K562 (cell line): ENCODE measurements around the gene TTC23L. TPM values are rescaled to one million over a fixed set of nuclear protein-coding genes. Genes with fewer than 3 reads are reported as not detected.

Experiments used
- ADNP ChIP-seq: fragments of 200-800 bp; sonication (Bioruptor generic); IDR thresholded peaks from 2 replicates; pipeline ENCODE4 v1.6.1; 2016; ENCODE audit warnings: missing genetic modification characterization, missing compliant biosample characterization
- CBX5 ChIP-seq: IDR thresholded peaks from 2 replicates; pipeline ENCODE4 v1.6.1; 2014; ENCODE audit warnings: low read depth, borderline replicate concordance
- CXXC5 ChIP-seq: fragments of 250-450 bp; sonication (Bioruptor Pico); IDR thresholded peaks from 2 replicates; pipeline ENCODE4 v1.8.0; 2022; ENCODE audit warnings: inconsistent platforms, mild to moderate bottlenecking, moderate library complexity
- HSF4 ChIP-seq: fragments of 250-450 bp; sonication (Bioruptor Pico); IDR thresholded peaks from 2 replicates; pipeline ENCODE4 v2.1.2; 2022; ENCODE audit warnings: mild to moderate bottlenecking, moderate library complexity, borderline replicate concordance
- MNT ChIP-seq, 2 experiments: fragments of 450-650 bp; conservative IDR thresholded peaks; 2 replicates each; pipeline ENCODE4 v1.6.1; 2017; ENCODE audit warnings: mild to moderate bottlenecking in 2 of 2, moderate library complexity in 2 of 2
- PTTG1 ChIP-seq: fragments of 450-650 bp; IDR thresholded peaks from 2 replicates; pipeline ENCODE4 v1.6.1; 2016; ENCODE audit warnings: low read depth, mild to moderate bottlenecking, missing genetic modification characterization, missing compliant biosample characterization
- SIX5 ChIP-seq, 2 experiments: IDR thresholded peaks; 2 replicates each; pipeline ENCODE4 v1.6.1; 2011; ENCODE audit warnings: low read length in 2 of 2, borderline replicate concordance in 1 of 2, low read depth in 1 of 2, mild to moderate bottlenecking in 1 of 2, moderate library complexity in 1 of 2; ENCODE audit not compliant: insufficient read depth in 1 of 2
- SMAD1 ChIP-seq: fragments of 150-350 bp; IDR thresholded peaks from 2 replicates; pipeline ENCODE4 v1.6.1; 2014; ENCODE audit warnings: low read length, low read depth; ENCODE audit not compliant: partially characterized antibody
- ZBTB11 ChIP-seq, 3 experiments: fragments of 200-800 bp in 1 of 3; fragments of 250-450 bp in 1 of 3; fragments of 450-650 bp in 1 of 3; sonication (Bioruptor Pico) in 1 of 3; sonication (Bioruptor generic) in 1 of 3; formaldehyde crosslinking in 1 of 3; IDR thresholded peaks; 2 replicates each; pipeline versions ENCODE4 v1.6.1 to v1.8.0; 2016 to 2022; ENCODE audit warnings: mild to moderate bottlenecking in 2 of 3, missing genetic modification characterization in 2 of 3, missing compliant biosample characterization in 1 of 3, moderate library complexity in 1 of 3
- ZHX1 ChIP-seq: fragments of 150-350 bp; conservative IDR thresholded peaks from 2 replicates; pipeline ENCODE4 v1.6.1; 2014; ENCODE audit warnings: low read length
- ZNF140 ChIP-seq: fragments of 250-450 bp; sonication (Bioruptor Pico); IDR thresholded peaks from 2 replicates; pipeline ENCODE4 v1.8.0; 2021; ENCODE audit warnings: moderate library complexity, mild to moderate bottlenecking, inconsistent platforms
- ZNF347 ChIP-seq: fragments of 450-650 bp; formaldehyde crosslinking; IDR thresholded peaks from 2 replicates; pipeline ENCODE4 v1.4.0; 2020; ENCODE audit warnings: low read depth, mild to moderate bottlenecking, moderate library complexity
- ZSCAN29 ChIP-seq: fragments of 450-650 bp; IDR thresholded peaks from 2 replicates; pipeline ENCODE4 v1.6.1; 2017
- polyA plus RNA-seq, 8 experiments: library from polyadenylated mRNA; depleted of rRNA in 4 of 8; stranded (reverse) in 5 of 8; unstranded in 3 of 8; fragments of >200 nt; fragmentation: Nextera tagmentation in 2 of 8; fragmentation: Illumina TruSeq in 1 of 8; extraction: Ambion mirVana in 2 of 8; extraction: Trizol in 1 of 8; gene quantifications; 2 replicates each; pipeline versions ENCODE4 v1.2.1 to v1.2.3, GENCODE V29; 2011 to 2014; ENCODE audit warnings: inconsistent platforms in 1 of 8, missing spikeins in 1 of 8
- total RNA-seq, 7 experiments: library from RNA; depleted of rRNA in 6 of 7; stranded (reverse); fragments of >200 nt in 6 of 7; fragmentation: Illumina TruSeq in 2 of 7; extraction: Trizol in 2 of 7; gene quantifications; 2 replicates each; pipeline versions ENCODE4 v1.2.1 to v1.2.3, GENCODE V29; 2011 to 2021; ENCODE audit warnings: low replicate concordance in 1 of 7

Gene TTC23L
- total and polyA plus RNA-seq, 9 of the 15 experiments (the other 6 are each of a cell fraction or from before 2014, with no cell fraction given): 0.03 to 0.32 (median 0.14) TPM; not detected in 2

GRCh38 chr5:34914671-34915138, 75.7 kb downstream of the TTC23L start (continued):
- TF ChIP-seq MNT (conservative IDR thresholded peaks at IDR 0.05): peak; percentile 71 to 85
- TF ChIP-seq SIX5 (IDR thresholded peaks at IDR 0.05; ENCODE audit: borderline replicate concordance in 1 of 2, insufficient read depth in 1 of 2, low read depth in 1 of 2, low read length in 2 of 2): no peak
- TF ChIP-seq ZBTB11 (CRISPR knock-in tag; IDR thresholded peaks at IDR 0.05): no peak
- TF ChIP-seq CBX5: peak; percentile 8; the same call in 1 of the 2 replicates
- TF ChIP-seq ZNF347 (CRISPR knock-in tag): no peak
- TF ChIP-seq SMAD1: no peak
- TF ChIP-seq ZSCAN29: no peak
- TF ChIP-seq ZNF140 (CRISPR knock-in tag): no peak
- TF ChIP-seq ADNP (tag): no peak
- TF ChIP-seq HSF4 (CRISPR knock-in tag): no peak
- no peak for TF ChIP-seq CXXC5 (CRISPR knock-in tag)
- no peak for TF ChIP-seq ZHX1
- TF ChIP-seq PTTG1 (tag): no peak
